Kidney (tissue), 14 donors: ENCODE data around the gene SORBS1. TPM values are rescaled to one million over a fixed set of nuclear protein-coding genes. Genes with fewer than 3 reads are reported as not detected.

Experiments used
- DNase-seq, 5 donors: peaks; one replicate each; pipeline ENCODE4 v3.0.0-alpha.2; 2013 to 2020
- FAIRE-seq: peaks from 2 replicates; lab custom pipeline; 2012; peaks lifted over from hg19 to GRCh38; lab: Jason Lieb, UNC
- H3K27ac ChIP-seq, 2 donors: one replicate each; pipeline ENCODE4 v1.7.0; 2013; ENCODE audit warnings: low read depth in 2 of 2, low read length in 2 of 2, inconsistent platforms in 1 of 2
- H3K27me3 ChIP-seq: one replicate; pipeline ENCODE4 v1.7.1; 2013; ENCODE audit warnings: low read length, inconsistent platforms; ENCODE audit not compliant: control insufficient read depth, insufficient read depth
- H3K36me3 ChIP-seq, 3 donors: one replicate each; pipeline versions ENCODE4 v1.7.0 to v1.7.1; 2013; ENCODE audit warnings: low read length in 3 of 3, control low read depth in 1 of 3, inconsistent platforms in 1 of 3; ENCODE audit not compliant: insufficient read depth in 3 of 3, control insufficient read depth in 2 of 3
- H3K4me1 ChIP-seq, 3 donors: one replicate each; pipeline versions ENCODE4 v1.7.0 to v1.7.1; 2013; ENCODE audit warnings: low read length in 3 of 3, inconsistent platforms in 1 of 3, low read depth in 1 of 3; ENCODE audit not compliant: control insufficient read depth in 2 of 3, insufficient read depth in 2 of 3
- H3K4me3 ChIP-seq, 3 donors: one replicate each; pipeline versions ENCODE4 v1.7.0 to v1.8.1; 2013; ENCODE audit warnings: low read length in 3 of 3, control low read depth in 1 of 3, inconsistent platforms in 1 of 3
- H3K9ac ChIP-seq, 3 donors: one replicate each; pipeline versions ENCODE4 v1.7.0 to v1.7.1; 2013; ENCODE audit warnings: low read length in 3 of 3, control low read depth in 1 of 3, inconsistent platforms in 1 of 3
- H3K9me3 ChIP-seq, 3 donors: one replicate each; pipeline versions ENCODE4 v1.7.0 to v1.7.1; 2013; ENCODE audit warnings: low read length in 3 of 3, control low read depth in 1 of 3, inconsistent platforms in 1 of 3; ENCODE audit not compliant: control insufficient read depth in 2 of 3, insufficient read depth in 1 of 3
- intact Hi-C: fragments of 100-400 bp; cut with DNase I; formaldehyde crosslinking; loops from one replicate; pipeline ENCODE4 v1.11.1; 2022
- polyA plus RNA-seq: library from polyadenylated mRNA; stranded (reverse); fragments of 350-450 nt; fragmentation: Illumina TruSeq; extraction: RNeasy Lipid Tissue Mini Kit (QIAGEN cat#74804); gene quantifications from one replicate; pipeline ENCODE4 v1.2.3, GENCODE V29; 2014; ENCODE audit warnings: low read depth, low replicate concordance; ENCODE audit not compliant: insufficient read depth
- total RNA-seq: library from RNA; stranded (reverse); fragmentation: NEBNext Ultra II Directional; extraction: Animal tissue kit (Norgen Biotek cat#: 25700); gene quantifications from one replicate; pipeline ENCODE4 v1.2.1, GENCODE V29; 2021
- TF ChIP-seq, protein P1 (sequence below): IDR thresholded peaks from 3 replicates; pipeline ENCODE4 v1.5.1; 2012; ENCODE audit warnings: mild to moderate bottlenecking, moderate library complexity, borderline replicate concordance; ENCODE audit not compliant: insufficient read depth; ENCODE audit errors: extremely low read depth
- donor health status: control.
- donor health status: control.
- donor health status: control.
- donor health status: control.
- donor health status: control.
- donor health status: DM: yes; HTN: yes; CAD: no.
- donor health status: Normal renal cell carcinoma (clear cell type).

SORBS1 gene
- total and polyA plus RNA-seq, 2 donors from 2014 or later: 12.2 to 91.7 TPM

DNA sequence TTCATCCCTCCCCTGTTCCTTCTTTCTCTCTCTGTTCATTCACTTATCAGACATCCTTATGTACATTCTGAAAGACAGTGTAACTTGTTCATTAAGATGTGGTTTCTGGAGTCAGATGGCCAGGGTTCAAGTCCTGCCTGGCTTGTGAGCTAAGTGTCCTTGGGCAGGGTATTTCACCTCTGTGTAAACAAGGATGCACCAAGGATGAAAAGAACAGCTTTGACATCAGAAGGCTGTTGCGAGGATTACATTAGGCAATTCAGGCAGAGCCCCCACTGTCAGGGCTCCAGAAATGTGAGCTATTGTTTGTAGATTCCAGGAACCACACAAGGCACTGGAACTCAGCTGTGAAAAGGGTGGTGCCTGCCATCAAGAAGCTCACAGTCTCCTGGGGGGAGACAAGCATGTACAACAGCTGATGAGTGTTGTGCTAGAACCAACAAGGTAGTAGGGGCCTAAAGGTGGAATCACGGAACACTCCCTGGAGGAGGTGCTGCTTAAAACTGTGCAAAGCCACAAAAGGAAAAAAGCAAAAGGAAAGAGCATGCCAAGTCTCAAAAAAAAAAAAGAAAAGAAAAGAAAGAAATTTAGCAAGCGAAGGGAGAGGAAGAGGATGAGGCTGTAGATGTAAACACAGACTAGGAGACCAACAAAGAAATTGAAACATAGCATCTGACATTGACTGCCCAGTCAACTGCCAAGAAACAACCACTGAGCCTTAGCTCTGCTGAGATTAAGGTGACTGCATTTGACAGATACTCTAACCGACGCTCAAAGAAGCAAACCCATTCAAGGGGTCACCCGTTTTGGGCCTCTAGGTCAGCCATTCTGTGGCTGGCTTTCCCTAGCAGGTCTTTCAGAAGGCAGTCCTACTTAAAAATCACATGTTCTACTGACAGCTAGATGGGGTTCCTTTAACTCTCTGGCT lies 282.8 kb downstream of the SORBS1 start:
- Histone ChIP-seq H3K36me3 (no peaks in the 10 kb centered on the region), H3K9ac (no peak overlapping the region), H3K27me3 (no peaks in the 10 kb centered on the region), H3K4me3 (no peak overlapping the region), H3K9me3 (no peaks in the 10 kb centered on the region), H3K4me1 (peaks cover 0 to 13% (median 11%) of the 10 kb centered on the region in 3 donors), H3K27ac (peak overlapping the region in 1 of 2 donors; percentile 23)
- TF ChIP-seq, protein P1, sequence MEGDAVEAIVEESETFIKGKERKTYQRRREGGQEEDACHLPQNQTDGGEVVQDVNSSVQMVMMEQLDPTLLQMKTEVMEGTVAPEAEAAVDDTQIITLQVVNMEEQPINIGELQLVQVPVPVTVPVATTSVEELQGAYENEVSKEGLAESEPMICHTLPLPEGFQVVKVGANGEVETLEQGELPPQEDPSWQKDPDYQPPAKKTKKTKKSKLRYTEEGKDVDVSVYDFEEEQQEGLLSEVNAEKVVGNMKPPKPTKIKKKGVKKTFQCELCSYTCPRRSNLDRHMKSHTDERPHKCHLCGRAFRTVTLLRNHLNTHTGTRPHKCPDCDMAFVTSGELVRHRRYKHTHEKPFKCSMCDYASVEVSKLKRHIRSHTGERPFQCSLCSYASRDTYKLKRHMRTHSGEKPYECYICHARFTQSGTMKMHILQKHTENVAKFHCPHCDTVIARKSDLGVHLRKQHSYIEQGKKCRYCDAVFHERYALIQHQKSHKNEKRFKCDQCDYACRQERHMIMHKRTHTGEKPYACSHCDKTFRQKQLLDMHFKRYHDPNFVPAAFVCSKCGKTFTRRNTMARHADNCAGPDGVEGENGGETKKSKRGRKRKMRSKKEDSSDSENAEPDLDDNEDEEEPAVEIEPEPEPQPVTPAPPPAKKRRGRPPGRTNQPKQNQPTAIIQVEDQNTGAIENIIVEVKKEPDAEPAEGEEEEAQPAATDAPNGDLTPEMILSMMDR: no peak
- DNase-seq (no peak), FAIRE-seq (no peak)
- intact Hi-C loops: no loop called here

DNA sequence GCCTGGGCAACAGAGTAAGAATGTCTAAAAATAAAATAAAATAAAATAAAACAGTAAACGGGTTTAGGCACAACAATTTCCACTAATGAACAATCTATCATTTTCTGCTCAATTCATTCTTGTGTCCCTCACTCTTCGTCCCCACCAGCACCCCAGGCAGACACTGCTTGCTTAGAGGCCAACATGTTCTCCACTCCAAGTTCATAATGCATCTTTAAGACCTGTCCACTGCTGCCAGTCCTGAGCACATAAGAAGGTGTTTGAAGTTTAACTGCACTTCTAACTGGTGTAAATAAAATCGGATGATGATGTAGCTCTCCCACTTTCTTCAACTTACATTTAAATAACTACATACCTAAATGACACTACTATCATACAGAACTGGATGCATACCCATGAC lies 283.6 kb downstream of the SORBS1 start:
- Histone ChIP-seq H3K27ac (no peak overlapping the region), H3K36me3 (no peaks in the 10 kb centered on the region), H3K9ac (no peak overlapping the region), H3K4me1 (peaks cover 0 to 14% (median 13%) of the 10 kb centered on the region in 3 donors), H3K9me3 (no peaks in the 10 kb centered on the region), H3K4me3 (no peak overlapping the region), H3K27me3 (no peaks in the 10 kb centered on the region)
- TF ChIP-seq, protein P1: no peak
- intact Hi-C loops: no loop called here
- DNase-seq: no peak
- FAIRE-seq: no peak

GRCh38 chr10:95277201-95277570 lies 284.0 kb downstream of the SORBS1 start:
- no peaks in the 10 kb centered on the region for H3K27me3 ChIP-seq
- no peaks in the 10 kb centered on the region for H3K9me3 ChIP-seq
- H3K4me3 ChIP-seq: no peak overlapping the region
- DNase-seq (no peak), FAIRE-seq (no peak)
- TF ChIP-seq, protein P1: no peak
- H3K36me3 ChIP-seq: no peaks in the 10 kb centered on the region
- intact Hi-C loops: no loop called here
- no peak overlapping the region for H3K27ac ChIP-seq
- H3K9ac ChIP-seq: no peak overlapping the region
- H3K4me1 ChIP-seq: peaks cover 0 to 14% (median 12%) of the 10 kb centered on the region in 3 donors
